GM23338 (cell line): ENCODE data around the gene COL20A1. TPM values are rescaled to one million over a fixed set of nuclear protein-coding genes. Genes with fewer than 3 reads are reported as not detected.
"Not testable (repeated sequence)": the region's sequence is repeated elsewhere in the genome, so short reads cannot be mapped to it uniquely, and the experiment has no call there.

Experiments
- ATAC-seq: fragments of 200-7000 bp; cut with Tn5 transposase; 3 replicates; pipeline ENCODE4 v1.9.1; 2020
- DNase-seq: peaks from one replicate; pipeline ENCODE4 v3.0.0-alpha.2; 2015; ENCODE audit warnings: low spot score
- H2AFZ ChIP-seq: fragments of 200-600 bp; sonication (generic); 2 replicates; pipeline ENCODE4 v1.8.0; 2016; ENCODE audit warnings: antibody characterized with exemption, mild to moderate bottlenecking, moderate library complexity
- H3F3A ChIP-seq: fragments of 200-600 bp; sonication (generic); replicated peaks from 2 replicates; pipeline ENCODE4 v1.8.0; 2017; ENCODE audit warnings: antibody characterized with exemption, mixed run types, low read depth
- H3K27ac ChIP-seq: fragments of 200-600 bp; sonication (generic); 2 replicates; pipeline ENCODE4 v1.6.1; 2016; ENCODE audit warnings: low read depth
- H3K27me3 ChIP-seq: fragments of 200-600 bp; sonication (generic); 2 replicates; pipeline ENCODE4 v1.8.0; 2016; ENCODE audit warnings: mild to moderate bottlenecking, mixed run types, moderate library complexity; ENCODE audit not compliant: insufficient read depth
- H3K36me3 ChIP-seq: fragments of 200-600 bp; sonication (generic); 2 replicates; pipeline ENCODE4 v1.8.0; 2016; ENCODE audit warnings: mild to moderate bottlenecking; ENCODE audit not compliant: insufficient read depth
- H3K4me1 ChIP-seq: fragments of 200-600 bp; sonication (generic); 2 replicates; pipeline ENCODE4 v1.8.0; 2016; ENCODE audit warnings: mild to moderate bottlenecking, moderate library complexity; ENCODE audit not compliant: insufficient read depth
- H3K4me2 ChIP-seq: fragments of 200-600 bp; sonication (generic); 2 replicates; pipeline ENCODE4 v1.7.1; 2017; ENCODE audit warnings: mixed run types
- H3K4me3 ChIP-seq: fragments of 200-600 bp; sonication (generic); 2 replicates; pipeline ENCODE4 v1.6.1; 2016; ENCODE audit warnings: mixed run types
- H3K79me2 ChIP-seq: fragments of 200-600 bp; sonication (generic); replicated peaks from 2 replicates; pipeline ENCODE4 v1.8.0; 2017; ENCODE audit warnings: mild to moderate bottlenecking; ENCODE audit not compliant: insufficient read depth
- H3K9me2 ChIP-seq: fragments of 200-600 bp; sonication (generic); 2 replicates; pipeline ENCODE4 v1.8.0; 2017; ENCODE audit not compliant: insufficient read depth
- H4K20me1 ChIP-seq: fragments of 200-600 bp; sonication (generic); replicated peaks from 2 replicates; pipeline ENCODE4 v1.8.0; 2017; ENCODE audit warnings: mild to moderate bottlenecking; ENCODE audit not compliant: insufficient read depth
- H3K27ac Mint-ChIP-seq: 2 replicates; pipeline ENCODE4 v1.8.0; 2020; ENCODE audit warnings: inconsistent platforms, mild to moderate bottlenecking, moderate library complexity, mixed read lengths
- H3K27me3 Mint-ChIP-seq: 3 replicates; pipeline ENCODE4 v1.8.0; 2022; ENCODE audit warnings: low read depth, mild to moderate bottlenecking, moderate library complexity, mixed read lengths, inconsistent platforms; ENCODE audit not compliant: insufficient read depth, poor library complexity
- H3K36me3 Mint-ChIP-seq: 3 replicates; pipeline ENCODE4 v1.8.0; 2021; ENCODE audit warnings: low read depth, mild to moderate bottlenecking, inconsistent platforms, moderate library complexity, mixed read lengths
- H3K4me1 Mint-ChIP-seq: 3 replicates; pipeline ENCODE4 v1.8.0; 2020; ENCODE audit warnings: mild to moderate bottlenecking, inconsistent platforms, mixed read lengths
- H3K4me3 Mint-ChIP-seq: 3 replicates; pipeline ENCODE4 v1.8.0; 2021; ENCODE audit warnings: moderate library complexity, mild to moderate bottlenecking, inconsistent platforms, mixed read lengths
- H3K9me3 Mint-ChIP-seq: 3 replicates; pipeline ENCODE4 v1.8.0; 2020; ENCODE audit warnings: moderate library complexity, mild to moderate bottlenecking, inconsistent platforms, mixed read lengths
- CTCF ChIP-seq, 2 experiments: fragments of 200-600 bp in 1 of 2; sonication (generic) in 1 of 2; conservative IDR thresholded peaks; 2 replicates each; pipeline versions ENCODE4 v1.5.1 to v1.6.1; 2016 to 2017; ENCODE audit warnings: antibody characterized with exemption in 2 of 2, low read depth in 2 of 2, mild to moderate bottlenecking in 2 of 2, moderate library complexity in 1 of 2
- ETS1 ChIP-seq: IDR thresholded peaks from 2 replicates; pipeline ENCODE4 v1.6.1; 2016; ENCODE audit warnings: antibody characterized with exemption
- EZH2 ChIP-seq: fragments of 200-600 bp; sonication (generic); IDR thresholded peaks from one replicate; pipeline ENCODE4 v1.8.0; 2017; ENCODE audit warnings: antibody characterized with exemption, mild to moderate bottlenecking, low read depth; ENCODE audit not compliant: unreplicated experiment
- NANOG ChIP-seq: IDR thresholded peaks from 2 replicates; pipeline ENCODE4 v1.6.1; 2016; ENCODE audit warnings: antibody characterized with exemption, borderline replicate concordance
- POLR2AphosphoS5 ChIP-seq: IDR thresholded peaks from 2 replicates; pipeline ENCODE4 v1.6.1; 2016; ENCODE audit warnings: antibody characterized with exemption, low read depth
- polyA plus RNA-seq: library from polyadenylated mRNA; unstranded; fragments of >200 nt; fragmentation: Nextera tagmentation; extraction: Ambion mirVana; gene quantifications from 2 replicates; pipeline ENCODE4 v1.2.1, GENCODE V29; 2016
- total RNA-seq: library from RNA; depleted of rRNA; stranded (reverse); fragments of >200 nt; shearing (Covaris generic); gene quantifications from 2 replicates; pipeline ENCODE4 v1.2.3, GENCODE V29; 2014

The COL20A1 gene
- total and polyA plus RNA-seq, 2 experiments from 2014 or later: 0.28 to 0.79 TPM

GRCh38 chr20:63251350-63251749, 41.6 kb upstream of the COL20A1 start:
- not testable (repeated sequence) for H3K36me3 ChIP-seq, H3K4me3 Mint-ChIP-seq, H3K36me3 Mint-ChIP-seq, H2AFZ ChIP-seq, H3K4me2 ChIP-seq, H3K9me3 Mint-ChIP-seq, H3K27ac Mint-ChIP-seq, H3K27ac ChIP-seq, H3F3A ChIP-seq, ATAC-seq, H4K20me1 ChIP-seq, H3K79me2 ChIP-seq, DNase-seq, H3K4me3 ChIP-seq, H3K4me1 ChIP-seq, H3K9me2 ChIP-seq
- peaks cover 40% of the 10 kb centered on the region for H3K27me3 ChIP-seq
- Mint-ChIP-seq H3K4me1 (peaks cover 33% of the 10 kb centered on the region), H3K27me3 (peaks cover 37% of the 10 kb centered on the region)
- TF ChIP-seq CTCF (conservative IDR thresholded peaks at IDR 0.05; ENCODE audit: low read depth in 2 of 2): peak; percentile 35 to 61; a peak in 3 of 4 replicates

GRCh38 chr20:63252284-63252711, 40.7 kb upstream of the COL20A1 start:
- H3K9me2 ChIP-seq: no peaks in the 10 kb centered on the region
- peak overlapping the region; percentile 66; the same call in 2 of the 3 replicates for H3K4me3 Mint-ChIP-seq
- peaks cover 43% of the 10 kb centered on the region for H3K27me3 Mint-ChIP-seq

GRCh38 chr20:63253065-63253437, 39.9 kb upstream of the COL20A1 start:
- Mint-ChIP-seq H3K36me3 (no peaks in the 10 kb centered on the region; the same call in 2 of the 3 replicates), H3K4me3 (peak overlapping the region; percentile 66), H3K4me1 (peaks cover 30% of the 10 kb centered on the region), H3K27me3 (peaks cover 48% of the 10 kb centered on the region), H3K9me3 (peaks cover 3% of the 10 kb centered on the region; the same call in 2 of the 3 replicates), H3K27ac (no peak overlapping the region)
- H3K27me3 ChIP-seq: peaks cover 40% of the 10 kb centered on the region
- no peak for TF ChIP-seq EZH2
- TF ChIP-seq POLR2AphosphoS5: 0 out of 2 replicates have a peak, but pooled peaks have one; percentile 36
- no peaks in the 10 kb centered on the region for H4K20me1 ChIP-seq
- peak overlapping the region; percentile 90 for H3K4me2 ChIP-seq
- H2AFZ ChIP-seq: peak overlapping the region; percentile 90
- H3K4me1 ChIP-seq: no peaks in the 10 kb centered on the region; the same call in 1 of the 2 replicates
- H3K27ac ChIP-seq: no peak overlapping the region
- ATAC-seq: peak; percentile 9
- H3K4me3 ChIP-seq: peak overlapping the region; percentile 75
- no peaks in the 10 kb centered on the region for H3K9me2 ChIP-seq
- no peaks in the 10 kb centered on the region for H3K36me3 ChIP-seq
- H3K79me2 ChIP-seq: no peaks in the 10 kb centered on the region
- DNase-seq: no peak
- no peaks in the 10 kb centered on the region for H3F3A ChIP-seq

More at GRCh38 chr20:63252284-63252711, 40.7 kb upstream of the COL20A1 start:
- peaks cover 3% of the 10 kb centered on the region; the same call in 2 of the 3 replicates for H3K9me3 Mint-ChIP-seq
- no peaks in the 10 kb centered on the region for H3K79me2 ChIP-seq
- H3K27me3 ChIP-seq: peaks cover 40% of the 10 kb centered on the region
- no peaks in the 10 kb centered on the region for H3F3A ChIP-seq
- DNase-seq (no peak), ATAC-seq (no peak)
- no peak overlapping the region for H3K27ac Mint-ChIP-seq
- no peak overlapping the region for H3K27ac ChIP-seq
- no peak overlapping the region for H3K4me2 ChIP-seq
- H4K20me1 ChIP-seq: no peaks in the 10 kb centered on the region
- no peak for TF ChIP-seq NANOG
- no peak for TF ChIP-seq ETS1
- no peaks in the 10 kb centered on the region; the same call in 1 of the 2 replicates for H3K4me1 ChIP-seq
- H3K4me3 ChIP-seq: no peak overlapping the region
- no peaks in the 10 kb centered on the region for H3K36me3 ChIP-seq
- no peak overlapping the region for H2AFZ ChIP-seq
- H3K36me3 Mint-ChIP-seq: no peaks in the 10 kb centered on the region; the same call in 2 of the 3 replicates
- H3K4me1 Mint-ChIP-seq: peaks cover 30% of the 10 kb centered on the region
